Activated naive CD4-positive, alpha-beta T cell treated with anti-CD3 and anti-CD28 coated beads, Interleukin-2, amount 50 U/mL, for 24 hours (primary cell): ENCODE data around the gene BMP4.
"Not testable (repeated sequence)": the region's sequence is repeated elsewhere in the genome, so short reads cannot be mapped to it uniquely, and the experiment has no call there.

ENCODE experiments used
- H3K27ac Mint-ChIP-seq: one replicate; pipeline ENCODE4 v1.8.0; 2021; ENCODE audit warnings: mild to moderate bottlenecking, mixed read lengths
- H3K27me3 Mint-ChIP-seq: one replicate; pipeline ENCODE4 v1.8.0; 2021; ENCODE audit warnings: mixed read lengths
- H3K36me3 Mint-ChIP-seq: one replicate; pipeline ENCODE4 v1.8.0; 2021; ENCODE audit warnings: mixed read lengths
- H3K4me1 Mint-ChIP-seq: one replicate; pipeline ENCODE4 v1.8.0; 2021; ENCODE audit warnings: mixed read lengths
- H3K4me3 Mint-ChIP-seq: one replicate; pipeline ENCODE4 v1.8.0; 2021; ENCODE audit warnings: mild to moderate bottlenecking, mixed read lengths
- H3K9me3 Mint-ChIP-seq: one replicate; pipeline ENCODE4 v1.8.0; 2021; ENCODE audit warnings: mixed read lengths

BMP4 gene

GRCh38 chr14:53956427-53957201, at the start of gene BMP4:
TSS of gene BMP4 (minus strand) at chr14:53956825. CDS start at chr14:53952222, 4,603 bp downstream.
- no peaks in the 10 kb centered on the region for H3K9me3 Mint-ChIP-seq
- peaks cover 41% of the 10 kb centered on the region for H3K4me1 Mint-ChIP-seq
- H3K36me3 Mint-ChIP-seq = no peaks in the 10 kb centered on the region
- peak within 1 kb of the TSS; percentile 54 for H3K4me3 Mint-ChIP-seq
- H3K27ac Mint-ChIP-seq = no peak within 1 kb of the TSS
- H3K27me3 Mint-ChIP-seq = peaks cover 46% of the 10 kb centered on the region

GRCh38 chr14:54003064-54003463, 46.4 kb upstream of the BMP4 start:
- H3K4me3 Mint-ChIP-seq = no peak overlapping the region
- peaks cover 12% of the 10 kb centered on the region for H3K9me3 Mint-ChIP-seq
- no peaks in the 10 kb centered on the region for H3K27me3 Mint-ChIP-seq
- no peaks in the 10 kb centered on the region for H3K4me1 Mint-ChIP-seq
- H3K27ac Mint-ChIP-seq = no peak overlapping the region
- H3K36me3 Mint-ChIP-seq = no peaks in the 10 kb centered on the region

DNA sequence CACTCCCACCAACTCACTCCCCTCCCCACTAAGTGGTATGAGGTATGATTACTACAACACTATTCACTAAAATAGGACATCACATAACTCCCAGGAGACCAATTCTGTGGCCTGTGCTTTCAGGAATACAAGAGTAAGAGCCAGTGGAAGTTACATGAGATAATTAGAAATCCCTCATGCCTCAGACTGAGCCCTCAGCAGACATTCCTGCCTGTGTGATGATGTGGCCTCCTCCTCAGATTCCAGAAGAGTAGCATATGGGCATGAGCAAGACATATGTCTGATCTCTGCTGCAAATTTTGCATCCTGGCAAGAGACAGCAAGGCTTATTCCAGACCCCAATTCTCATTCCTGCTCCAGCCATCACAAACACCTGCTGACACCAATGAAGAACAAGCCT, 46.0 kb upstream of the BMP4 start:
- no peak overlapping the region for H3K4me3 Mint-ChIP-seq
- H3K36me3 Mint-ChIP-seq = no peaks in the 10 kb centered on the region

DNA sequence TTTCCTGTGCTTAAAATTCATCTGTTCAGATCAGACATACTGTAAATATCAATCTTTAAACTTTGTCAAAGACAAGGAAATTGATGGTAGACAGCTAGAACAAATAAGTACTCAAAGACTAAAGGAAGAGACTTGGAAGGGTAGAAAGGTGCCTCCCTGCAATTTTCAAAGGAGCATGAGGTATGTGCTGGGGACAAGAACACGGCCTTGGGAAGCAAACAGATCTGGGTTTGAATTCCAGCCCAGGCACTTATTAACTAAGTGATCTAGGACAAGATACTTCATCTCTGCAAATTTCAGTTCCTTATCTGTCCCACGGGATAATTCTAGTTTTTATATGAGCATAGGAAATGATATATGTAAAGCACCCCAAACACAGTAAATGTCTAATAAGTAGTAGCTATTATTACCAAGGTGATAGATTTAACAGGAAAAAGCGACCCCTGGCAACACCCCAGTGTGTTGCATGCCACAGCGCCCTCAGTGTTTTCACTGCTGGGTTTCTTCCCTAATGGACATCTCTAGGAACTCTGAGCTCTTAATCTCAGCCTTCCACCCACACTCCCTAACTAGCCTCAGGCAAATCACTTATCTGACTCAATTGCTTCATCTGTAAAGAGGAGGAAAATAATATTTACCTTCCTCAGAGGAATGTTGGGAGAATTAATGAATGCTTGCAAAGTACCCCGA, 44.7 kb upstream of the BMP4 start:
- H3K9me3 Mint-ChIP-seq = peaks cover 5% of the 10 kb centered on the region
- no peak overlapping the region for H3K27ac Mint-ChIP-seq
- H3K4me3 Mint-ChIP-seq = no peak overlapping the region
- no peaks in the 10 kb centered on the region for H3K36me3 Mint-ChIP-seq
- no peaks in the 10 kb centered on the region for H3K27me3 Mint-ChIP-seq
- no peaks in the 10 kb centered on the region for H3K4me1 Mint-ChIP-seq

More for the DNA sequence above, 46.0 kb upstream of the BMP4 start:
- no peaks in the 10 kb centered on the region for H3K4me1 Mint-ChIP-seq
- H3K27me3 Mint-ChIP-seq = no peaks in the 10 kb centered on the region
- no peak overlapping the region for H3K27ac Mint-ChIP-seq
- H3K9me3 Mint-ChIP-seq = peaks cover 12% of the 10 kb centered on the region

GRCh38 chr14:54000341-54000811, 43.8 kb upstream of the BMP4 start:
- no peaks in the 10 kb centered on the region for H3K27me3 Mint-ChIP-seq
- no peak overlapping the region for H3K27ac Mint-ChIP-seq
- no peaks in the 10 kb centered on the region for H3K9me3 Mint-ChIP-seq
- no peaks in the 10 kb centered on the region for H3K36me3 Mint-ChIP-seq
- no peak overlapping the region for H3K4me3 Mint-ChIP-seq
- H3K4me1 Mint-ChIP-seq = no peaks in the 10 kb centered on the region

DNA sequence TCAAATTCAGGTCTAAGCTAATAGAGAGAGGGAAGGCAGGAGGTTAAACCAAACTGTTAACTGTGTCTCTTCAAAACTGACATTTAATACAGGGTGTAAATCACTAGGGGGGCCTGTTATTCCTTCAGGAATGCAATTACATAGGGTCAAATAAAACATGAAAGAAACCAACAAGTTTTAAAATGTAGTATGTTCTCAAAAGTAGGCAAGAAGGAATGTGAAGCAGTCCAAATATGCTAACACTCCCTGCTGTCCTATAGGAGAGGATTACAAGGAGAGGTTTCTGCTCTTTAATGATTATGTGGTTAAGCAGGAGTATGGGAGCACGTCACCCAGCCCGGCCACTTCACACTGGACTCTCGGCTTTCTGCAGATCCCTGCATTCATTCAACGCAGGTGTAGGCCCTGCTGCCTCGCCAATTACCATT, 42.5 kb upstream of the BMP4 start:
- no peaks in the 10 kb centered on the region for H3K36me3 Mint-ChIP-seq
- no peak overlapping the region for H3K27ac Mint-ChIP-seq
- H3K4me3 Mint-ChIP-seq = no peak overlapping the region
- peaks cover under 1% of the 10 kb centered on the region for H3K27me3 Mint-ChIP-seq
- no peaks in the 10 kb centered on the region for H3K9me3 Mint-ChIP-seq
- H3K4me1 Mint-ChIP-seq = no peaks in the 10 kb centered on the region

DNA sequence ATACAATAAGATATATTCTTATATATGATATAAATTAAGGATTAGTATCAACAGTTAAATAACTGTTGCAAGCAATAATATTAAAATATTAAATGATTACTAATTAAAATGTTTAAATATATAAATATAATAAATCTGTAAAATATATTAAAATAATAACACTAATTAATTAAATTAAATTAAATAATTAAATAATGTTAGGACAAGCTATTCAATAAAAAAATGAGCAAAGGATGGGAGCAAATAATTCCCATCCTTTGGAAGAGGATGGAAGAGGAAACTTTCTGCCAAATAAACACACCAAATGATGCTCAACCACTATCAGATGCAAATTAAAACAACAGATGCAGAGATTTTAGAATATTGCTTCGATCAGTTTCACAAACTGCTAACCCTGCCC, 39.4 kb upstream of the BMP4 start:
- Mint-ChIP-seq H3K27me3 (peaks cover 4% of the 10 kb centered on the region), H3K4me3 (no peak overlapping the region), H3K9me3 (no peaks in the 10 kb centered on the region), H3K4me1 (no peaks in the 10 kb centered on the region), H3K36me3 (no peaks in the 10 kb centered on the region), H3K27ac (no peak overlapping the region)

- Mint-ChIP-seq H3K4me3 (no peak overlapping the region), H3K36me3 (no peaks in the 10 kb centered on the region), H3K9me3 (no peaks in the 10 kb centered on the region), H3K27ac (no peak overlapping the region), H3K27me3 (peaks cover 4% of the 10 kb centered on the region), H3K4me1 (no peaks in the 10 kb centered on the region)
Measured at GRCh38 chr14:53993920-53994607, 37.4 kb upstream of the BMP4 start.

- H3K27me3 Mint-ChIP-seq = peaks cover 4% of the 10 kb centered on the region
- no peaks in the 10 kb centered on the region for H3K4me1 Mint-ChIP-seq
- peaks cover 11% of the 10 kb centered on the region for H3K9me3 Mint-ChIP-seq
- no peak overlapping the region for H3K27ac Mint-ChIP-seq
- no peak overlapping the region for H3K4me3 Mint-ChIP-seq
- H3K36me3 Mint-ChIP-seq = no peaks in the 10 kb centered on the region
Measured at GRCh38 chr14:53990978-53991377, 34.4 kb upstream of the BMP4 start.

GRCh38 chr14:53986718-53987117, 30.1 kb upstream of the BMP4 start:
- not testable (repeated sequence) for H3K4me1 Mint-ChIP-seq, H3K36me3 Mint-ChIP-seq, H3K4me3 Mint-ChIP-seq, H3K27ac Mint-ChIP-seq, H3K27me3 Mint-ChIP-seq
- peaks cover 26% of the 10 kb centered on the region for H3K9me3 Mint-ChIP-seq

- H3K4me3 Mint-ChIP-seq, H3K36me3 Mint-ChIP-seq, H3K27ac Mint-ChIP-seq, H3K4me1 Mint-ChIP-seq, H3K27me3 Mint-ChIP-seq: not testable (repeated sequence)
- H3K9me3 Mint-ChIP-seq = peaks cover 26% of the 10 kb centered on the region
Measured at GRCh38 chr14:53984958-53985357, 28.3 kb upstream of the BMP4 start.

- H3K36me3 Mint-ChIP-seq = no peaks in the 10 kb centered on the region
- no peaks in the 10 kb centered on the region for H3K4me1 Mint-ChIP-seq
- peaks cover 26% of the 10 kb centered on the region for H3K9me3 Mint-ChIP-seq
- H3K27ac Mint-ChIP-seq = no peak overlapping the region
- no peaks in the 10 kb centered on the region for H3K27me3 Mint-ChIP-seq
- H3K4me3 Mint-ChIP-seq = no peak overlapping the region
Measured at GRCh38 chr14:53983112-53983511, 26.5 kb upstream of the BMP4 start.

DNA sequence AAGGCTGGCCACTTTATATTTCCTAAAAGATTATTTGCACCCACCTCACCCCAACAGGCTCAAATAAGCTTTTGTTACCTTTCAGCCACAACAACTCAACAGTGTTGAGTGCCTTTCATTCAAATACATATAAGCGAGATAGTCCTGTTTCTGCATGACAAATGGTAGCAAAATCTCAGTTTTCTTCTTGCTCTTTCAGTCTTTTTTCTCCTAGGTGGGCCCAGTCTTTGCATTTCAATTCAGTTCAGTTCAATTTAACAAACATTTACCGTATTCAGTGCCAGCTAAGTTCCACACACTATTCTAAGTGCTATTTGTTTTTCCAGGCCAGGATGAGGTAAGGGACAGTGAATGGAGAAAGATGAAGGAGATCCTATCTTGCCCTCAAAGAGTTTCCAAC, 25.9 kb upstream of the BMP4 start:
- no peaks in the 10 kb centered on the region for H3K36me3 Mint-ChIP-seq
- no peak overlapping the region for H3K4me3 Mint-ChIP-seq
- no peak overlapping the region for H3K27ac Mint-ChIP-seq
- no peaks in the 10 kb centered on the region for H3K27me3 Mint-ChIP-seq
- no peaks in the 10 kb centered on the region for H3K4me1 Mint-ChIP-seq
- peaks cover 23% of the 10 kb centered on the region for H3K9me3 Mint-ChIP-seq

GRCh38 chr14:53979747-53980642, 23.4 kb upstream of the BMP4 start:
- Mint-ChIP-seq H3K4me3 (no peak overlapping the region), H3K36me3 (no peaks in the 10 kb centered on the region), H3K27ac (no peak overlapping the region), H3K4me1 (no peaks in the 10 kb centered on the region), H3K9me3 (peaks cover 11% of the 10 kb centered on the region), H3K27me3 (no peaks in the 10 kb centered on the region)

DNA sequence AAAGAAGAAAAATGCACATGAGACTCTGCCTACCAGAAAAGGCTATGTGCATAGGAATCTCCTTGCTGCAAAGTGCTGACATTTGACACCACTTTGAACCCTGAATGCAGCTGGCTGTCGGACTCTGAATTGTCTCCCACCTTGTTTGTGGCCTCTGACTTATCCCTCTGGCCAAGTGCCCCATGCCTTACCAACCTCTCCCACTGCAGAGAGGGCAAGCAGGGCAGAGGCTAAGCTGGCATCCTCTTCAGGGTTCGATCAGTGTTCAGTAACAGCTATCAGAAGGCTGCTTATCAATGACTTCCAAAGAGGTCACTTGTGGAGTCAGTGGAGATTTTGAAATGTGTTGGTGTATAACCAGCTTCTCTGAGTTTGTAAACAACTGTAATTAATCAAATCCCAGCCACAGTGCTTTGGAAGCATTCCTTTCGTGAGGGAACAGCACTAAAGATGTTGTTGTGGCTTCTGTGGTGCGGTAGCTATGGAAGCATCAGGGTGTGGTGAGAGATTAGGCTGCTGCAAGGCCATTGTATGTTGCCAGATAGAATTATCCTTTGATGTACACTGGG, 22.6 kb upstream of the BMP4 start:
- no peak overlapping the region for H3K27ac Mint-ChIP-seq
- H3K4me3 Mint-ChIP-seq = no peak overlapping the region
- H3K4me1 Mint-ChIP-seq = no peaks in the 10 kb centered on the region
- no peaks in the 10 kb centered on the region for H3K27me3 Mint-ChIP-seq
- H3K36me3 Mint-ChIP-seq = no peaks in the 10 kb centered on the region
- H3K9me3 Mint-ChIP-seq = peaks cover 3% of the 10 kb centered on the region
